ENCODE results near the gene CDK16. TPM values are rescaled to one million over a fixed set of nuclear protein-coding genes. Genes with fewer than 3 reads are reported as not detected.
"Not testable (repeated sequence)": the region's sequence is repeated elsewhere in the genome, so short reads cannot be mapped to it uniquely, and the experiment has no call there.

CDK16 gene
- total RNA-seq, 1 donor from 2014 or later = 80.9 TPM

DNA sequence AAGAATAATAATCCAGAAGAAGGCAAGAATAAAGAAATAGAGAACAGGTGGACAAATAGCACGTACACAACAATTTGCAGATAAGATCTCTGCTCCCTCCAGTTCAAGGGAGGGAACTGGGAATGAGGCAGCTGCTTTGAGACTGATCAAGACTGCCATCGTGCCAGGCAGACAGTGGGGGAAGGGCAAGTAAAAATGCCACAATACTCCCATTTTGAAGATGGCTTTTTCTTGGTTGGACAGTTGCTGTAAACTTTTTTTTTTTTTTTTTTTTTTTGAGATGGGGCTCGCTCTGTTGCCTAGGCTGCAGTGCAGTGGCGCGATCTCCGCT lies 31.5 kb downstream of the CDK16 start:
- no peak for DNase-seq (ENCODE audit: low spot score)

DNA sequence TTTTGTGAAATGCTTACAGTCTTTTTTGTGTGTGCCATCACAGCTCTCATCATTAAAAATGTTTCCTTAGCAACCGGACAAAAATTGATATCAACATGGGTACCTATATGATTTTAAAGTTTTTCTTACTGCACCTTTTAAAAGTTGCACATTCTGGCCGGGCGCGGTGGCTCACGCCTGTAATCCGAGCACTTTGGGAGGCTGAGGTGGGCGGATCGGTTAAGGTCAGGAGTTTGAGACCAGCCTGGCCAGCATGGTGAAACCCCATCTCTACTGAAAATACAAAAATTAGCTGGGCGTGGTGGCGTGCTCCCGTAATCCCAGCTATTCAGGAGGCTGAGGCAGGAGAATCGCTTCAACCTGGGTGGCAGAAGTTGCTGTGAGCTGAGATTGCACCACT lies 39.1 kb downstream of the CDK16 start:
- not testable (repeated sequence) for DNase-seq (ENCODE audit: low spot score)

GRCh38 chrX:47264483-47265173 lies 46.1 kb downstream of the CDK16 start:
- no peak for DNase-seq (ENCODE audit: low spot score)

- no peak for DNase-seq (ENCODE audit: low spot score)
These were observed 48.2 kb downstream of the CDK16 start for GRCh38 chrX:47266643-47267042.

GRCh38 chrX:47272013-47272408 lies 53.5 kb downstream of the CDK16 start:
- no peak for DNase-seq (ENCODE audit: low spot score)

DNA sequence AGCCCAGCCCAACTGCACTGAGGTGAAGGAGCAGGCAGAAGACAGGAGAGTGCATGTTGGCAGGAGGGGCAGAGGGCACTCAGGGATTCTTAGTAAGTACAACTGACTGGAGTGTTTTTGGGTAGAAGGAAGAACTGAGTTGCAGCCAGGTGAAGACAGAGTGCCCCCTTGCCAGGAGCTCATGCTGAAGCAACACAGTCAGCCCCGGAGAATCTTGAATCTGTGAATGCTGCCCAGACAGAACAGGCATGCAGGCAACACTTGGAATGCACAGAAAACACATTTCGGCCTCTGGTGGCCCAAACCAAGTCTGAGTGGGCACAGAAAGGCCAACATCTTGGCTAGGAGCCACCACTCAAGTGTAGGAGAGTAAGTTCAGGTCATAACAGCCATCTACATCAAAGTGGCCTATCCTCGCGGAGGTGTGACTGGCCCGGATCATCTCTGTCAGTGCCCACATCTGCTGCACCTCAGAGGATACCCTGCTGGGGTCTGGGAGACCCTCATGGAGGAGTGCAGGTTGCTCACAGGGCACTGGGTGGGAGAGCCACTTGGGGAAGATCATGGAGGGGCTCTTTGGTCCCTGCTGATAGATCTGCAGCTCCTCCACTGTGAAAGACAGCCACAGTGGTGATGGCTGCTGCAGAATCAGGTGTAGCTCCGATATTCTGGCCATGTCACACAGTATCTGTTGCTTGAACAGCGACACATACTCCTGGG lies 54.7 kb downstream of the CDK16 start:
- DNase-seq (ENCODE audit: low spot score) = no peak

- DNase-seq (ENCODE audit: low spot score) = no peak
These were observed 60.2 kb downstream of the CDK16 start for GRCh38 chrX:47278691-47279090.

Other genes with a start within 250 kb of the CDK16 start
- 7.6 TPM for gene RGN, start 140.2 kb upstream of the CDK16 start, total RNA-seq
- gene NDUFB11, start 74.0 kb upstream of the CDK16 start, total RNA-seq = 77.4 TPM
- 47.6 TPM for gene RBM10, start 73.5 kb upstream of the CDK16 start, total RNA-seq
- gene UBA1, start 24.9 kb upstream of the CDK16 start, total RNA-seq = 252 TPM
- 59.0 TPM for gene USP11, start 14.3 kb downstream of the CDK16 start, total RNA-seq
- 0.29 TPM for gene ZNF157, start 151.9 kb downstream of the CDK16 start, total RNA-seq